ENCODE data around the gene TRMT10A.

TRMT10A gene

GRCh38 chr4:99507762-99508161, 56.1 kb downstream of the TRMT10A start:
- H3K4me2 ChIP-seq: no peak overlapping the region
- TF ChIP-seq CTCF (conservative IDR thresholded peaks at IDR 0.05; ENCODE audit: low read depth, low read length): no peak
- no peak overlapping the region for H3K27ac ChIP-seq
- H3K4me1 ChIP-seq (ENCODE audit: low read depth, poor library complexity, severe bottlenecking): no peaks in the 10 kb centered on the region
- H3K4me3 ChIP-seq (IDR thresholded peaks at IDR 0.05; ENCODE audit: insufficient read depth, low read depth, low read length): no peak overlapping the region
- no peaks in the 10 kb centered on the region for H3K36me3 ChIP-seq (ENCODE audit: insufficient read depth)
- no peaks in the 10 kb centered on the region for H3K79me2 ChIP-seq (ENCODE audit: insufficient read depth, low read depth)
- no peak overlapping the region for H2AFZ ChIP-seq (ENCODE audit: low read depth)
- H4K20me1 ChIP-seq (ENCODE audit: insufficient read depth): no peaks in the 10 kb centered on the region
- no peaks in the 10 kb centered on the region for H3K27me3 ChIP-seq (ENCODE audit: insufficient read depth, low read depth)
- H3K9ac ChIP-seq: no peak overlapping the region

DNA sequence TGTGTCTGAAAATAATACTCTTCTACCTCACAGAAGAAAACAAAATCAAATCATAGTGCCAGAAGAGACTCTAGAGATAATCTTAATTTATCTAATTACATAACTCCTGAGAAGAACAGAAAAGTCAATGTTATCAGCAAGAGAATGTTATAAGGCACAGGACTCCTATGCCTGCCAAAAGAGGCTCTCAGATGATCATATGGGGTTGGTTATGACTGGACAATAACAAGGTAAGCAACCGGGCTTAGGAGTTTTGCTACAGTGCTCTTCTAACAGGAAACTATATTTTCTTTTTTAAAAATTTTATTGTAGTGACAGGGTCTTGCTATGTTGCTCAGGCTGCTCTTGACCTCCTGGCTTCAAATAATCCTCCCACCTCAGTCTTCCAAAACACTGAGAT, 56.5 kb downstream of the TRMT10A start:
- H3K27me3 ChIP-seq (ENCODE audit: insufficient read depth, low read depth): no peaks in the 10 kb centered on the region
- H4K20me1 ChIP-seq (ENCODE audit: insufficient read depth): no peaks in the 10 kb centered on the region
- no peak overlapping the region for H3K4me2 ChIP-seq
- H3K9ac ChIP-seq: no peak overlapping the region
- H3K4me1 ChIP-seq (ENCODE audit: low read depth, poor library complexity, severe bottlenecking): no peaks in the 10 kb centered on the region
- no peak for TF ChIP-seq CTCF (conservative IDR thresholded peaks at IDR 0.05; ENCODE audit: low read depth, low read length)
- no peaks in the 10 kb centered on the region for H3K36me3 ChIP-seq (ENCODE audit: insufficient read depth)
- H3K4me3 ChIP-seq (IDR thresholded peaks at IDR 0.05; ENCODE audit: insufficient read depth, low read depth, low read length): no peak overlapping the region
- H3K27ac ChIP-seq: no peak overlapping the region
- H3K79me2 ChIP-seq (ENCODE audit: insufficient read depth, low read depth): no peaks in the 10 kb centered on the region
- no peak overlapping the region for H2AFZ ChIP-seq (ENCODE audit: low read depth)

DNA sequence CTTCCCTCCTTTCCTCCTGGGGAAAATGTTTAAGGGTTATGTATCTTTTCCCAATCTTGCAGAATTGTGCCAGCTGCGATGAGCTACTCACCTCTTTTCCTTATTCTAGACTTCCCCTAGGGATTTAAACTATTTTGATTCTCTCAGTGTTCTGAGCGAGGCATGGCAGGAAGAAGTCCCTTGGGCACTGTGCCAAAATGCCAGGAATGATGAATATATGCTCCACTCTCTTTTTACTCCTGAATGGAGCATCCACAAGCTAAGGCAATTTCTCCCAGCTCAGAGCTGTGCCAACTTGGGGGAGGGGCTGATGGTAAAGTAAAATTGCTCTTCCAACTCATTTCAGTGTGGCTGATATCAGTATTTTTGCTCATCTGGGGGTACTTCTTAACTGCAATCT, 57.1 kb downstream of the TRMT10A start:
- Histone ChIP-seq H3K4me1 (ENCODE audit: low read depth, poor library complexity, severe bottlenecking) (no peaks in the 10 kb centered on the region), H3K9ac (no peak overlapping the region), H3K4me3 (IDR thresholded peaks at IDR 0.05; ENCODE audit: insufficient read depth, low read depth, low read length) (no peak overlapping the region), H3K79me2 (ENCODE audit: insufficient read depth, low read depth) (no peaks in the 10 kb centered on the region), H3K27me3 (ENCODE audit: insufficient read depth, low read depth) (no peaks in the 10 kb centered on the region), H3K4me2 (no peak overlapping the region), H2AFZ (ENCODE audit: low read depth) (no peak overlapping the region), H3K36me3 (ENCODE audit: insufficient read depth) (no peaks in the 10 kb centered on the region), H3K27ac (no peak overlapping the region), H4K20me1 (ENCODE audit: insufficient read depth) (no peaks in the 10 kb centered on the region)
- TF ChIP-seq CTCF (conservative IDR thresholded peaks at IDR 0.05; ENCODE audit: low read depth, low read length): no peak

GRCh38 chr4:99504804-99505502, 58.9 kb downstream of the TRMT10A start:
- Histone ChIP-seq H3K36me3 (ENCODE audit: insufficient read depth) (no peaks in the 10 kb centered on the region), H3K4me2 (no peak overlapping the region), H3K4me1 (ENCODE audit: low read depth, poor library complexity, severe bottlenecking) (no peaks in the 10 kb centered on the region), H3K9ac (no peak overlapping the region), H2AFZ (ENCODE audit: low read depth) (no peak overlapping the region), H3K27me3 (ENCODE audit: insufficient read depth, low read depth) (no peaks in the 10 kb centered on the region), H3K4me3 (IDR thresholded peaks at IDR 0.05; ENCODE audit: insufficient read depth, low read depth, low read length) (no peak overlapping the region), H4K20me1 (ENCODE audit: insufficient read depth) (no peaks in the 10 kb centered on the region), H3K79me2 (ENCODE audit: insufficient read depth, low read depth) (no peaks in the 10 kb centered on the region), H3K27ac (no peak overlapping the region)
- TF ChIP-seq CTCF (conservative IDR thresholded peaks at IDR 0.05; ENCODE audit: low read depth, low read length): no peak

Data from KMS-11 (cell line).